ENCODE data around the gene CTR9. TPM values are rescaled to one million over a fixed set of nuclear protein-coding genes. Genes with fewer than 3 reads are reported as not detected.

The CTR9 gene
- total RNA-seq, 4 donors from 2014 or later, result 28.6 to 34.1 (median 30.5) TPM

DNA sequence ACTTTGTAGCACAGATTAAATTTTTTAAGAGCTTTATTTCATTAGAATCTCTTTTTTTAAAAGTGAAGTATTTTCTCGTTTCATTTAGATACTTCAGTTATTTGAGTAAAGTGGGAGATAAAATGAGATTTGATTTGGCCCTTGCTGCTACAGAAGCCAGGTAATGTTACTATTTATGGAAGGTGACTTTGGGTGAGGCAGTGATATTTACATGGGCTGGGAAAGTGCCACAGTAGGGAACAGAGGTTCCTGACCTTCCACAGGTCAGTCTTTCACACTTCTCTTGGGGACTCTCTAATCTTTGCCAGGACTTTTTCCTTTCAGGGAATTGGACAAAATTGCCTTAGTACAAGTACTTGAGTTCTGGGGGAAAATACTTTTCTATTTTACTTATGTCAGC is 20.4 kb downstream of the CTR9 start:
- DNase-seq (ENCODE audit: low spot score in 2 of 2), result no peak
- TF ChIP-seq, protein P1, sequence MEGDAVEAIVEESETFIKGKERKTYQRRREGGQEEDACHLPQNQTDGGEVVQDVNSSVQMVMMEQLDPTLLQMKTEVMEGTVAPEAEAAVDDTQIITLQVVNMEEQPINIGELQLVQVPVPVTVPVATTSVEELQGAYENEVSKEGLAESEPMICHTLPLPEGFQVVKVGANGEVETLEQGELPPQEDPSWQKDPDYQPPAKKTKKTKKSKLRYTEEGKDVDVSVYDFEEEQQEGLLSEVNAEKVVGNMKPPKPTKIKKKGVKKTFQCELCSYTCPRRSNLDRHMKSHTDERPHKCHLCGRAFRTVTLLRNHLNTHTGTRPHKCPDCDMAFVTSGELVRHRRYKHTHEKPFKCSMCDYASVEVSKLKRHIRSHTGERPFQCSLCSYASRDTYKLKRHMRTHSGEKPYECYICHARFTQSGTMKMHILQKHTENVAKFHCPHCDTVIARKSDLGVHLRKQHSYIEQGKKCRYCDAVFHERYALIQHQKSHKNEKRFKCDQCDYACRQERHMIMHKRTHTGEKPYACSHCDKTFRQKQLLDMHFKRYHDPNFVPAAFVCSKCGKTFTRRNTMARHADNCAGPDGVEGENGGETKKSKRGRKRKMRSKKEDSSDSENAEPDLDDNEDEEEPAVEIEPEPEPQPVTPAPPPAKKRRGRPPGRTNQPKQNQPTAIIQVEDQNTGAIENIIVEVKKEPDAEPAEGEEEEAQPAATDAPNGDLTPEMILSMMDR (IDR thresholded peaks at IDR 0.05), result no peak
- TF ChIP-seq EP300 (IDR thresholded peaks at IDR 0.05), result no peak
- no peak for TF ChIP-seq POLR2A (IDR thresholded peaks at IDR 0.05)
- TF ChIP-seq POLR2AphosphoS5 (IDR thresholded peaks at IDR 0.05), result no peak
- 88% methylated on average over 1 of the region's 1 CpG for WGBS
- Histone ChIP-seq H3K27me3 (no peaks in the 10 kb centered on the region), H3K36me3 (peaks cover 52% of the 10 kb centered on the region), H3K4me3 (no peak overlapping the region), H3K27ac (no peak overlapping the region), H3K9me3 (no peaks in the 10 kb centered on the region), H3K4me1 (peaks cover 6% of the 10 kb centered on the region)

DNA sequence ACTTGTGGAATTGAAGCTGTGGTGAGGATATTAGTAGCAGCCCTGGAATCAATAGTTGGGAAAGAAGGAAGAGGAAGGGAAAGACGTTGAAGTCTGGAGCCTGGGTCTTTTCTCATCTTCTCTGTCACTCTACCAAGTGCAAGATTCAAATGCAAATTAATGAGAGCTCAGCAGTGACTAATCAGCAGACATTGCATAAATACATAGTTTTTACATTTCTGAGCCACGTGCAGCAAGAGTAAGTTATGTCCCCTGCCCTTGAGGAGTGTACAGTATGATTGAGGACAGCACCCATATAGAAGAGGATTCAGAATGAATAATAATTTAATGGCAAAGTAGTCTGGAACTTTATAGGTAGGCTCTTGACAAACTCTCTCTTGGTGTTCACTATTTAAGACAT is 23.8 kb downstream of the CTR9 start:
- TF ChIP-seq POLR2AphosphoS5 (IDR thresholded peaks at IDR 0.05) (no peak), POLR2A (IDR thresholded peaks at IDR 0.05) (no peak), EP300 (IDR thresholded peaks at IDR 0.05) (no peak)
- TF ChIP-seq, protein P1 (IDR thresholded peaks at IDR 0.05), result no peak

GRCh38 chr11:10777393-10777793 is 26.3 kb downstream of the CTR9 start:
- Histone ChIP-seq H3K4me3 (no peak overlapping the region), H3K27me3 (no peaks in the 10 kb centered on the region), H3K4me1 (peaks cover 12% of the 10 kb centered on the region), H3K27ac (peak overlapping the region; percentile 71), H3K9me3 (no peaks in the 10 kb centered on the region), H3K36me3 (peaks cover 72% of the 10 kb centered on the region)
- DNase-seq (ENCODE audit: low spot score in 2 of 2), result no peak
- WGBS, result 68% methylated on average over 3 of the region's 3 CpGs
- TF ChIP-seq, protein P1 (IDR thresholded peaks at IDR 0.05), result no peak
- TF ChIP-seq EP300 (IDR thresholded peaks at IDR 0.05) (no peak), POLR2AphosphoS5 (IDR thresholded peaks at IDR 0.05) (no peak), POLR2A (IDR thresholded peaks at IDR 0.05) (no peak)

More for the DNA sequence above, 23.8 kb downstream of the CTR9 start:
- no peak overlapping the region for H3K27ac ChIP-seq
- peaks cover 14% of the 10 kb centered on the region for H3K4me1 ChIP-seq
- peaks cover 80% of the 10 kb centered on the region for H3K36me3 ChIP-seq
- no peak overlapping the region for H3K4me3 ChIP-seq
- no peaks in the 10 kb centered on the region for H3K27me3 ChIP-seq
- 62% methylated on average over 2 of the region's 2 CpGs for WGBS
- no peak for DNase-seq (ENCODE audit: low spot score in 2 of 2)
- no peaks in the 10 kb centered on the region for H3K9me3 ChIP-seq

- peaks cover 12% of the 10 kb centered on the region for H3K4me1 ChIP-seq
- H3K27ac ChIP-seq, result peak overlapping the region; percentile 71
- H3K4me3 ChIP-seq, result no peak overlapping the region
- H3K9me3 ChIP-seq, result no peaks in the 10 kb centered on the region
- TF ChIP-seq POLR2A (IDR thresholded peaks at IDR 0.05), result no peak
- TF ChIP-seq, protein P1 (IDR thresholded peaks at IDR 0.05), result no peak
- TF ChIP-seq EP300 (IDR thresholded peaks at IDR 0.05), result no peak
- TF ChIP-seq POLR2AphosphoS5 (IDR thresholded peaks at IDR 0.05), result no peak
- no peak for DNase-seq (ENCODE audit: low spot score in 2 of 2)
- no peaks in the 10 kb centered on the region for H3K27me3 ChIP-seq
- H3K36me3 ChIP-seq, result peaks cover 68% of the 10 kb centered on the region
- 73% methylated on average over 6 of the region's 6 CpGs for WGBS
These were observed 26.8 kb downstream of the CTR9 start for GRCh38 chr11:10777806-10778205.

- H3K27me3 ChIP-seq, result no peaks in the 10 kb centered on the region
- H3K27ac ChIP-seq, result peak overlapping the region; percentile 71
- H3K36me3 ChIP-seq, result peaks cover 62% of the 10 kb centered on the region
- TF ChIP-seq, protein P1 (IDR thresholded peaks at IDR 0.05), result no peak
- TF ChIP-seq POLR2A (IDR thresholded peaks at IDR 0.05) (no peak), POLR2AphosphoS5 (IDR thresholded peaks at IDR 0.05) (no peak), EP300 (IDR thresholded peaks at IDR 0.05) (no peak)
- H3K4me1 ChIP-seq, result peaks cover 12% of the 10 kb centered on the region
- no peaks in the 10 kb centered on the region for H3K9me3 ChIP-seq
- no peak overlapping the region for H3K4me3 ChIP-seq
- peak in 1 of 2 donors; percentile 74 for DNase-seq (ENCODE audit: low spot score in 2 of 2)
- 63% methylated on average over 13 of the region's 13 CpGs for WGBS
These were observed 27.3 kb downstream of the CTR9 start for GRCh38 chr11:10778217-10778970.

Measured in suprapubic skin (tissue), 4 donors.